ENCODE results near the gene TSPO. TPM values are rescaled to one million over a fixed set of nuclear protein-coding genes. Genes with fewer than 3 reads are reported as not detected.
A peak's percentile ranks its signal among the peaks of the same experiment; 100 is the strongest.

The TSPO gene
- total and polyA plus RNA-seq, 2 donors = 32.0 to 93.2 TPM

GRCh38 chr22:43128116-43128515 is 23.2 kb upstream of the TSPO start:
- peaks cover 12 to 21% of the 10 kb centered on the region in 2 donors for H3K36me3 ChIP-seq (ENCODE audit: control insufficient read depth in 2 of 2, insufficient read depth in 2 of 2, low read length in 1 of 2)
- WGBS = 9% methylated on average over 13 of the region's 13 CpGs
- H3K4me3 ChIP-seq (ENCODE audit: low read length in 2 of 2) = no peak overlapping the region
- peak in 1 of 9 donors; percentile 47 for DNase-seq (ENCODE audit: low read depth in 6 of 9, low spot score in 9 of 9)
- H3K9me3 ChIP-seq (ENCODE audit: control insufficient read depth in 2 of 2, insufficient read depth in 1 of 2, low read length in 1 of 2) = peaks cover 0 to 6% of the 10 kb centered on the region in 2 donors
- peak overlapping the region in 1 of 2 donors; percentile 57 for H3K27ac ChIP-seq (ENCODE audit: low read depth in 1 of 2, low read length in 1 of 2)
- H3K4me1 ChIP-seq (ENCODE audit: control insufficient read depth in 2 of 2, insufficient read depth in 2 of 2, low read length in 2 of 2) = peaks cover 22 to 44% of the 10 kb centered on the region in 2 donors
- no peaks in the 10 kb centered on the region for H3K27me3 ChIP-seq (ENCODE audit: control insufficient read depth in 2 of 2, insufficient read depth in 1 of 2, low read length in 1 of 2)

- 30% methylated on average over 20 of the region's 20 CpGs for whole genome bisulfite sequencing
- peaks cover 22 to 42% of the 10 kb centered on the region in 2 donors for H3K4me1 ChIP-seq (ENCODE audit: control insufficient read depth in 2 of 2, insufficient read depth in 2 of 2, low read length in 2 of 2)
Measured at GRCh38 chr22:43128928-43129424, 22.4 kb upstream of the TSPO start.

GRCh38 chr22:43129426-43130425 is 21.6 kb upstream of the TSPO start:
- peak in 1 of 9 donors; percentile 37 for DNase-seq (ENCODE audit: low read depth in 6 of 9, low spot score in 9 of 9)
- H3K9me3 ChIP-seq (ENCODE audit: control insufficient read depth in 2 of 2, insufficient read depth in 1 of 2, low read length in 1 of 2) = peaks cover 0 to 4% of the 10 kb centered on the region in 2 donors
- no peak overlapping the region for H3K4me3 ChIP-seq (ENCODE audit: low read length in 2 of 2)
- WGBS = 62% methylated on average over 16 of the region's 16 CpGs
- H3K4me1 ChIP-seq (ENCODE audit: control insufficient read depth in 2 of 2, insufficient read depth in 2 of 2, low read length in 2 of 2) = peaks cover 22 to 42% of the 10 kb centered on the region in 2 donors
- H3K27ac ChIP-seq (ENCODE audit: low read depth in 1 of 2, low read length in 1 of 2) = peak overlapping the region in 1 of 2 donors; percentile 67
- H3K36me3 ChIP-seq (ENCODE audit: control insufficient read depth in 2 of 2, insufficient read depth in 2 of 2, low read length in 1 of 2) = peaks cover 25 to 34% of the 10 kb centered on the region in 2 donors
- H3K27me3 ChIP-seq (ENCODE audit: control insufficient read depth in 2 of 2, insufficient read depth in 1 of 2, low read length in 1 of 2) = no peaks in the 10 kb centered on the region

More at GRCh38 chr22:43128928-43129424, 22.4 kb upstream of the TSPO start:
- peaks cover 0 to 8% of the 10 kb centered on the region in 2 donors for H3K9me3 ChIP-seq (ENCODE audit: control insufficient read depth in 2 of 2, insufficient read depth in 1 of 2, low read length in 1 of 2)
- no peak overlapping the region for H3K4me3 ChIP-seq (ENCODE audit: low read length in 2 of 2)
- DNase-seq (ENCODE audit: low read depth in 6 of 9, low spot score in 9 of 9) = peak in 4 of 9 donors; percentile 73 to 85 (median 78)
- no peaks in the 10 kb centered on the region for H3K27me3 ChIP-seq (ENCODE audit: control insufficient read depth in 2 of 2, insufficient read depth in 1 of 2, low read length in 1 of 2)
- peaks cover 19 to 27% of the 10 kb centered on the region in 2 donors for H3K36me3 ChIP-seq (ENCODE audit: control insufficient read depth in 2 of 2, insufficient read depth in 2 of 2, low read length in 1 of 2)
- peak overlapping the region in 1 of 2 donors; percentile 68 for H3K27ac ChIP-seq (ENCODE audit: low read depth in 1 of 2, low read length in 1 of 2)

- DNase-seq (ENCODE audit: low read depth in 6 of 9, low spot score in 9 of 9) = no peak
- Histone ChIP-seq H3K9me3 (ENCODE audit: control insufficient read depth in 2 of 2, insufficient read depth in 1 of 2, low read length in 1 of 2) (peaks cover 0 to 4% of the 10 kb centered on the region in 2 donors), H3K4me1 (ENCODE audit: control insufficient read depth in 2 of 2, insufficient read depth in 2 of 2, low read length in 2 of 2) (peaks cover 22 to 36% of the 10 kb centered on the region in 2 donors), H3K36me3 (ENCODE audit: control insufficient read depth in 2 of 2, insufficient read depth in 2 of 2, low read length in 1 of 2) (peaks cover 41 to 54% of the 10 kb centered on the region in 2 donors), H3K4me3 (ENCODE audit: low read length in 2 of 2) (no peak overlapping the region), H3K27ac (ENCODE audit: low read depth in 1 of 2, low read length in 1 of 2) (no peak overlapping the region), H3K27me3 (ENCODE audit: control insufficient read depth in 2 of 2, insufficient read depth in 1 of 2, low read length in 1 of 2) (no peaks in the 10 kb centered on the region)
- 97% methylated on average over 17 of the region's 17 CpGs for WGBS
Measured at GRCh38 chr22:43131773-43132501, 19.4 kb upstream of the TSPO start.

- Histone ChIP-seq H3K4me3 (ENCODE audit: low read length in 2 of 2) (no peak overlapping the region), H3K27me3 (ENCODE audit: control insufficient read depth in 2 of 2, insufficient read depth in 1 of 2, low read length in 1 of 2) (no peaks in the 10 kb centered on the region), H3K36me3 (ENCODE audit: control insufficient read depth in 2 of 2, insufficient read depth in 2 of 2, low read length in 1 of 2) (peaks cover 56 to 69% of the 10 kb centered on the region in 2 donors), H3K27ac (ENCODE audit: low read depth in 1 of 2, low read length in 1 of 2) (no peak overlapping the region), H3K4me1 (ENCODE audit: control insufficient read depth in 2 of 2, insufficient read depth in 2 of 2, low read length in 2 of 2) (peaks cover 14 to 21% of the 10 kb centered on the region in 2 donors), H3K9me3 (ENCODE audit: control insufficient read depth in 2 of 2, insufficient read depth in 1 of 2, low read length in 1 of 2) (peaks cover 0 to 4% of the 10 kb centered on the region in 2 donors)
- no peak for DNase-seq (ENCODE audit: low read depth in 6 of 9, low spot score in 9 of 9)
- WGBS = 98% methylated on average over 9 of the region's 9 CpGs
Measured at GRCh38 chr22:43133401-43133800, 18.0 kb upstream of the TSPO start.

GRCh38 chr22:43134553-43134952 is 16.8 kb upstream of the TSPO start:
- H3K27ac ChIP-seq (ENCODE audit: low read depth in 1 of 2, low read length in 1 of 2) = no peak overlapping the region
- 98% methylated on average over 4 of the region's 4 CpGs for WGBS

GRCh38 chr22:43135565-43135964 is 15.8 kb upstream of the TSPO start:
- H3K27me3 ChIP-seq (ENCODE audit: control insufficient read depth in 2 of 2, insufficient read depth in 1 of 2, low read length in 1 of 2) = no peaks in the 10 kb centered on the region
- H3K4me1 ChIP-seq (ENCODE audit: control insufficient read depth in 2 of 2, insufficient read depth in 2 of 2, low read length in 2 of 2) = no peaks in the 10 kb centered on the region
- peaks cover 0 to 4% of the 10 kb centered on the region in 2 donors for H3K9me3 ChIP-seq (ENCODE audit: control insufficient read depth in 2 of 2, insufficient read depth in 1 of 2, low read length in 1 of 2)
- DNase-seq (ENCODE audit: low read depth in 6 of 9, low spot score in 9 of 9) = no peak
- H3K27ac ChIP-seq (ENCODE audit: low read depth in 1 of 2, low read length in 1 of 2) = no peak overlapping the region
- H3K4me3 ChIP-seq (ENCODE audit: low read length in 2 of 2) = no peak overlapping the region
- H3K36me3 ChIP-seq (ENCODE audit: control insufficient read depth in 2 of 2, insufficient read depth in 2 of 2, low read length in 1 of 2) = peaks cover 73 to 85% of the 10 kb centered on the region in 2 donors
- WGBS = 98% methylated on average over 5 of the region's 5 CpGs

More at GRCh38 chr22:43134553-43134952, 16.8 kb upstream of the TSPO start:
- Histone ChIP-seq H3K4me1 (ENCODE audit: control insufficient read depth in 2 of 2, insufficient read depth in 2 of 2, low read length in 2 of 2) (peaks cover 3 to 9% of the 10 kb centered on the region in 2 donors), H3K9me3 (ENCODE audit: control insufficient read depth in 2 of 2, insufficient read depth in 1 of 2, low read length in 1 of 2) (peaks cover 0 to 4% of the 10 kb centered on the region in 2 donors), H3K36me3 (ENCODE audit: control insufficient read depth in 2 of 2, insufficient read depth in 2 of 2, low read length in 1 of 2) (peaks cover 67 to 78% of the 10 kb centered on the region in 2 donors), H3K27me3 (ENCODE audit: control insufficient read depth in 2 of 2, insufficient read depth in 1 of 2, low read length in 1 of 2) (no peaks in the 10 kb centered on the region), H3K4me3 (ENCODE audit: low read length in 2 of 2) (no peak overlapping the region)
- DNase-seq (ENCODE audit: low read depth in 6 of 9, low spot score in 9 of 9) = no peak

GRCh38 chr22:43136255-43136654 is 15.1 kb upstream of the TSPO start:
- WGBS = 52% methylated on average over 9 of the region's 9 CpGs
- DNase-seq (ENCODE audit: low read depth in 6 of 9, low spot score in 9 of 9) = peak in 3 of 9 donors; percentile 56 to 71 (median 70)
- H3K36me3 ChIP-seq (ENCODE audit: control insufficient read depth in 2 of 2, insufficient read depth in 2 of 2, low read length in 1 of 2) = peaks cover 79 to 90% of the 10 kb centered on the region in 2 donors

More at GRCh38 chr22:43136255-43136654, 15.1 kb upstream of the TSPO start:
- no peak overlapping the region for H3K4me3 ChIP-seq (ENCODE audit: low read length in 2 of 2)
- no peaks in the 10 kb centered on the region for H3K4me1 ChIP-seq (ENCODE audit: control insufficient read depth in 2 of 2, insufficient read depth in 2 of 2, low read length in 2 of 2)
- no peaks in the 10 kb centered on the region for H3K27me3 ChIP-seq (ENCODE audit: control insufficient read depth in 2 of 2, insufficient read depth in 1 of 2, low read length in 1 of 2)
- peaks cover 0 to 4% of the 10 kb centered on the region in 2 donors for H3K9me3 ChIP-seq (ENCODE audit: control insufficient read depth in 2 of 2, insufficient read depth in 1 of 2, low read length in 1 of 2)
- no peak overlapping the region for H3K27ac ChIP-seq (ENCODE audit: low read depth in 1 of 2, low read length in 1 of 2)
